K562 (cell line): Measurements from ENCODE around the gene BDH2. TPM values are rescaled to one million over a fixed set of nuclear protein-coding genes. Genes with fewer than 3 reads are reported as not detected.

Source experiments
- ADNP ChIP-seq: fragments of 200-800 bp; sonication (Bioruptor generic); IDR thresholded peaks from 2 replicates; pipeline ENCODE4 v1.6.1; 2016; ENCODE audit warnings: missing genetic modification characterization, missing compliant biosample characterization
- BMI1 ChIP-seq: fragments of 150-350 bp; IDR thresholded peaks from 2 replicates; pipeline ENCODE4 v1.6.1; 2014; ENCODE audit warnings: low read length
- CBFA2T2 ChIP-seq: fragments of 450-650 bp; conservative IDR thresholded peaks from 2 replicates; pipeline ENCODE4 v1.6.1; 2017; ENCODE audit warnings: mild to moderate bottlenecking
- CBX2 ChIP-seq: fragments of 200-600 bp; sonication (generic); IDR thresholded peaks from one replicate; pipeline ENCODE4 v1.6.1; 2012; ENCODE audit warnings: mild to moderate bottlenecking, low read length, inconsistent platforms; ENCODE audit not compliant: insufficient read depth, poor library complexity, severe bottlenecking
- DNMT1 ChIP-seq: fragments of 450-650 bp; IDR thresholded peaks from 2 replicates; pipeline ENCODE4 v1.6.1; 2016; ENCODE audit warnings: antibody characterized with exemption, mild to moderate bottlenecking
- ESRRB ChIP-seq: fragments of 250-450 bp; sonication (Bioruptor Pico); IDR thresholded peaks from 2 replicates; pipeline ENCODE4 v1.5.0; 2020; ENCODE audit warnings: mild to moderate bottlenecking, moderate library complexity, borderline replicate concordance
- PHB2 ChIP-seq: fragments of 450-650 bp; IDR thresholded peaks from 2 replicates; pipeline ENCODE4 v1.6.1; 2017; ENCODE audit warnings: low read depth
- PHF20 ChIP-seq: fragments of 450-650 bp; IDR thresholded peaks from 2 replicates; pipeline ENCODE4 v1.6.1; 2018; ENCODE audit not compliant: partially characterized antibody
- PHF21A ChIP-seq: fragments of 450-650 bp; IDR thresholded peaks from 2 replicates; pipeline ENCODE4 v1.6.1; 2017; ENCODE audit warnings: low read depth, borderline replicate concordance
- RAD51 ChIP-seq: fragments of 450-650 bp; IDR thresholded peaks from 2 replicates; pipeline ENCODE4 v1.7.1; 2016; ENCODE audit warnings: low read depth, mild to moderate bottlenecking, borderline replicate concordance
- RBM22 ChIP-seq: fragments of 200-400 bp; formaldehyde crosslinking; IDR thresholded peaks from 2 replicates; pipeline ENCODE4 v1.6.1; 2018; ENCODE audit warnings: low read length, low read depth; ENCODE audit not compliant: poor library complexity, severe bottlenecking
- SIN3A ChIP-seq, 2 experiments: fragments of 150-350 bp in 1 of 2; IDR thresholded peaks; 2 replicates each; pipeline ENCODE4 v1.6.1; 2011 to 2016; ENCODE audit warnings: borderline replicate concordance in 2 of 2, low read depth in 2 of 2, low read length in 2 of 2, mild to moderate bottlenecking in 2 of 2, moderate library complexity in 2 of 2; ENCODE audit not compliant: control insufficient read depth in 1 of 2
- TAF15 ChIP-seq: fragments of 200-400 bp; formaldehyde crosslinking; IDR thresholded peaks from 2 replicates; pipeline ENCODE4 v1.6.1; 2017; ENCODE audit warnings: mild to moderate bottlenecking, low read depth, low read length, moderate library complexity
- TEAD4 ChIP-seq, 2 experiments: sonication (generic) in 1 of 2; formaldehyde crosslinking in 1 of 2; IDR thresholded peaks; 2 replicates each; pipeline versions ENCODE4 v1.6.1 to v1.8.0; 2012 to 2022; ENCODE audit warnings: borderline replicate concordance in 1 of 2, inconsistent platforms in 1 of 2, low read length in 1 of 2, mild to moderate bottlenecking in 1 of 2, missing genetic modification reagents in 1 of 2
- ZBTB8A ChIP-seq: fragments of 450-650 bp; IDR thresholded peaks from 2 replicates; pipeline ENCODE4 v1.6.1; 2018; ENCODE audit warnings: mild to moderate bottlenecking, moderate library complexity; ENCODE audit not compliant: partially characterized antibody
- ZNF124 ChIP-seq: sonication (generic); formaldehyde crosslinking; IDR thresholded peaks from 2 replicates; pipeline ENCODE4 v1.8.1; 2022; ENCODE audit warnings: missing genetic modification reagents
- polyA plus RNA-seq, 8 experiments: library from polyadenylated mRNA; depleted of rRNA in 4 of 8; stranded (reverse) in 5 of 8; unstranded in 3 of 8; fragments of >200 nt; fragmentation: Nextera tagmentation in 2 of 8; fragmentation: Illumina TruSeq in 1 of 8; extraction: Ambion mirVana in 2 of 8; extraction: Trizol in 1 of 8; gene quantifications; 2 replicates each; pipeline versions ENCODE4 v1.2.1 to v1.2.3, GENCODE V29; 2011 to 2014; ENCODE audit warnings: inconsistent platforms in 1 of 8, missing spikeins in 1 of 8
- total RNA-seq, 7 experiments: library from RNA; depleted of rRNA in 6 of 7; stranded (reverse); fragments of >200 nt in 6 of 7; fragmentation: Illumina TruSeq in 2 of 7; extraction: Trizol in 2 of 7; gene quantifications; 2 replicates each; pipeline versions ENCODE4 v1.2.1 to v1.2.3, GENCODE V29; 2011 to 2021; ENCODE audit warnings: low replicate concordance in 1 of 7
- TF ChIP-seq, protein P1 (sequence below): fragments of 250-450 bp; sonication (Bioruptor Pico); IDR thresholded peaks from 2 replicates; pipeline ENCODE4 v1.8.0; 2021; ENCODE audit warnings: mild to moderate bottlenecking, moderate library complexity
- TF ChIP-seq, protein P2 (sequence below), 3 experiments: fragments of 200-800 bp in 1 of 3; fragments of 250-450 bp in 1 of 3; fragments of 450-650 bp in 1 of 3; sonication (Bioruptor Pico) in 1 of 3; sonication (Bioruptor generic) in 1 of 3; formaldehyde crosslinking in 1 of 3; IDR thresholded peaks; 2 replicates each; pipeline versions ENCODE4 v1.6.1 to v1.8.0; 2016 to 2022; ENCODE audit warnings: mild to moderate bottlenecking in 2 of 3, missing genetic modification characterization in 2 of 3, missing compliant biosample characterization in 1 of 3, moderate library complexity in 1 of 3
- TF ChIP-seq, protein P3 (sequence below): sonication (generic); formaldehyde crosslinking; IDR thresholded peaks from 2 replicates; pipeline ENCODE4 v1.8.0; 2022; ENCODE audit warnings: missing genetic modification reagents, mild to moderate bottlenecking, moderate library complexity, borderline replicate concordance
- TF ChIP-seq, protein P4 (sequence below): fragments of 450-650 bp; IDR thresholded peaks from 2 replicates; pipeline ENCODE4 v1.7.0; 2016; ENCODE audit warnings: borderline replicate concordance

BDH2 gene
- total and polyA plus RNA-seq, 9 of the 15 experiments (the other 6 are each of a cell fraction or from before 2014, with no cell fraction given) = 4.9 to 17.9 (median 9.1) TPM

DNA sequence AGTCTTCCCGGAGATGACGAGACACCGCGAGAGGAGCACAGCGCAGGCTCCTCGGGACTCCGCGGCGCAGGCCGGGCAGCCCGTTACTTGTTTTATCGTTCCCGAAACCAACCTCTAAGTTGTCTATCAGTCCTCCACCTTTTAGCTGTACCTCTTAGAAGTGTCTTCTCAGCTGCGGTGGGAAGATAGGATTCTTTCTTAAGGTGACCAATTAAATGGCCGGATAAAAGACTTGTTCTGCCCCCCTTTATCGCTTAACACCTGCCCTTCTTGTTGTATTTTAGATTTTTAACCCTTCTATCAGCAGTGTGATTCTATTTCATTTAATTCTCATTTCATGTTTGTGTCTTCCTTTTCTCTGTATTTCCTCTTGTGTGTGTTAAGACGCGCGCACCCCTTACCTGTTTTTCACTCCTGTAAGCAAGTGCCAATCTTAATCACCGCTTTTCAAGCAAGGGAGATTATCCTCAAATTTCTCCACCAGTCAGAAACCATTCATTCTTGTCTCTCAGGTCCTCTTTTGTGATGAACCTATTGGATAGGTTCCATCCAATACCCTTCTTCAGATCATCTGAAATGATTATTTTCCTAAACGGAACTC, 22.8 kb downstream of the BDH2 start, which contains the start of gene SLC9B2 (continued):
- TF ChIP-seq TEAD4 (IDR thresholded peaks at IDR 0.05; ENCODE audit: low read length) (0 out of 2 replicates have a peak, but pooled peaks have one; percentile 32), TEAD4 (CRISPR knock-in tag; IDR thresholded peaks at IDR 0.05; ENCODE audit: borderline replicate concordance) (no peak), DNMT1 (no peak), PHB2 (no peak), ZBTB8A (no peak), PHF20 (no peak), BMI1 (no peak), PHF21A (no peak), RAD51 (no peak), SIN3A (IDR thresholded peaks at IDR 0.05; ENCODE audit: borderline replicate concordance in 2 of 2, control insufficient read depth in 1 of 2, low read depth in 2 of 2, low read length in 2 of 2) (no peak), TAF15 (no peak), CBX2 (no peak), RBM22 (no peak), ESRRB (no peak), ADNP (no peak), CBFA2T2 (peak; percentile 47), ZNF124 (CRISPR knock-in tag) (no peak)
- TF ChIP-seq, protein P1, sequence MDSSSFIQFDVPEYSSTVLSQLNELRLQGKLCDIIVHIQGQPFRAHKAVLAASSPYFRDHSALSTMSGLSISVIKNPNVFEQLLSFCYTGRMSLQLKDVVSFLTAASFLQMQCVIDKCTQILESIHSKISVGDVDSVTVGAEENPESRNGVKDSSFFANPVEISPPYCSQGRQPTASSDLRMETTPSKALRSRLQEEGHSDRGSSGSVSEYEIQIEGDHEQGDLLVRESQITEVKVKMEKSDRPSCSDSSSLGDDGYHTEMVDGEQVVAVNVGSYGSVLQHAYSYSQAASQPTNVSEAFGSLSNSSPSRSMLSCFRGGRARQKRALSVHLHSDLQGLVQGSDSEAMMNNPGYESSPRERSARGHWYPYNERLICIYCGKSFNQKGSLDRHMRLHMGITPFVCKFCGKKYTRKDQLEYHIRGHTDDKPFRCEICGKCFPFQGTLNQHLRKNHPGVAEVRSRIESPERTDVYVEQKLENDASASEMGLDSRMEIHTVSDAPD (CRISPR knock-in tag) = no peak
- TF ChIP-seq, protein P2, sequence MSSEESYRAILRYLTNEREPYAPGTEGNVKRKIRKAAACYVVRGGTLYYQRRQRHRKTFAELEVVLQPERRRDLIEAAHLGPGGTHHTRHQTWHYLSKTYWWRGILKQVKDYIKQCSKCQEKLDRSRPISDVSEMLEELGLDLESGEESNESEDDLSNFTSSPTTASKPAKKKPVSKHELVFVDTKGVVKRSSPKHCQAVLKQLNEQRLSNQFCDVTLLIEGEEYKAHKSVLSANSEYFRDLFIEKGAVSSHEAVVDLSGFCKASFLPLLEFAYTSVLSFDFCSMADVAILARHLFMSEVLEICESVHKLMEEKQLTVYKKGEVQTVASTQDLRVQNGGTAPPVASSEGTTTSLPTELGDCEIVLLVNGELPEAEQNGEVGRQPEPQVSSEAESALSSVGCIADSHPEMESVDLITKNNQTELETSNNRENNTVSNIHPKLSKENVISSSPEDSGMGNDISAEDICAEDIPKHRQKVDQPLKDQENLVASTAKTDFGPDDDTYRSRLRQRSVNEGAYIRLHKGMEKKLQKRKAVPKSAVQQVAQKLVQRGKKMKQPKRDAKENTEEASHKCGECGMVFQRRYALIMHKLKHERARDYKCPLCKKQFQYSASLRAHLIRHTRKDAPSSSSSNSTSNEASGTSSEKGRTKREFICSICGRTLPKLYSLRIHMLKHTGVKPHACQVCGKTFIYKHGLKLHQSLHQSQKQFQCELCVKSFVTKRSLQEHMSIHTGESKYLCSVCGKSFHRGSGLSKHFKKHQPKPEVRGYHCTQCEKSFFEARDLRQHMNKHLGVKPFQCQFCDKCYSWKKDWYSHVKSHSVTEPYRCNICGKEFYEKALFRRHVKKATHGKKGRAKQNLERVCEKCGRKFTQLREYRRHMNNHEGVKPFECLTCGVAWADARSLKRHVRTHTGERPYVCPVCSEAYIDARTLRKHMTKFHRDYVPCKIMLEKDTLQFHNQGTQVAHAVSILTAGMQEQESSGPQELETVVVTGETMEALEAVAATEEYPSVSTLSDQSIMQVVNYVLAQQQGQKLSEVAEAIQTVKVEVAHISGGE (CRISPR knock-in tag; IDR thresholded peaks at IDR 0.05) = 0 out of 6 replicates have a peak, but pooled peaks of 1 of the 3 experiments have one; percentile 8
- TF ChIP-seq, protein P3, sequence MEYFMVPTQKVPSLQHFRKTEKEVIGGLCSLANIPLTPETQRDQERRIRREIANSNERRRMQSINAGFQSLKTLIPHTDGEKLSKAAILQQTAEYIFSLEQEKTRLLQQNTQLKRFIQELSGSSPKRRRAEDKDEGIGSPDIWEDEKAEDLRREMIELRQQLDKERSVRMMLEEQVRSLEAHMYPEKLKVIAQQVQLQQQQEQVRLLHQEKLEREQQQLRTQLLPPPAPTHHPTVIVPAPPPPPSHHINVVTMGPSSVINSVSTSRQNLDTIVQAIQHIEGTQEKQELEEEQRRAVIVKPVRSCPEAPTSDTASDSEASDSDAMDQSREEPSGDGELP (CRISPR knock-in tag) = no peak
- TF ChIP-seq, protein P4, sequence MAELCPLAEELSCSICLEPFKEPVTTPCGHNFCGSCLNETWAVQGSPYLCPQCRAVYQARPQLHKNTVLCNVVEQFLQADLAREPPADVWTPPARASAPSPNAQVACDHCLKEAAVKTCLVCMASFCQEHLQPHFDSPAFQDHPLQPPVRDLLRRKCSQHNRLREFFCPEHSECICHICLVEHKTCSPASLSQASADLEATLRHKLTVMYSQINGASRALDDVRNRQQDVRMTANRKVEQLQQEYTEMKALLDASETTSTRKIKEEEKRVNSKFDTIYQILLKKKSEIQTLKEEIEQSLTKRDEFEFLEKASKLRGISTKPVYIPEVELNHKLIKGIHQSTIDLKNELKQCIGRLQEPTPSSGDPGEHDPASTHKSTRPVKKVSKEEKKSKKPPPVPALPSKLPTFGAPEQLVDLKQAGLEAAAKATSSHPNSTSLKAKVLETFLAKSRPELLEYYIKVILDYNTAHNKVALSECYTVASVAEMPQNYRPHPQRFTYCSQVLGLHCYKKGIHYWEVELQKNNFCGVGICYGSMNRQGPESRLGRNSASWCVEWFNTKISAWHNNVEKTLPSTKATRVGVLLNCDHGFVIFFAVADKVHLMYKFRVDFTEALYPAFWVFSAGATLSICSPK = no peak
